Activated CD4-positive, alpha-beta T cell treated with anti-CD3 and anti-CD28 coated beads, Interleukin-2, amount 10 ng/mL, durations not matched to agents 7 days and 5 days (primary cell): Measurements from ENCODE around the gene LACRT. TPM values are rescaled to one million over a fixed set of nuclear protein-coding genes. Genes with fewer than 3 reads are reported as not detected.

Experiments
- CTCF ChIA-PET: fragments of 350-600 bp; sonication (Branson Sonifier 250); formaldehyde crosslinking; loops from one replicate; lab custom pipeline; 2021; ENCODE audit warnings: antibody characterized with exemption; lab: Charles Lee
- POLR2A ChIA-PET: fragments of 350-600 bp; sonication (Branson Sonifier 250); formaldehyde crosslinking; loops from one replicate; lab custom pipeline; 2021; ENCODE audit warnings: antibody characterized with exemption; lab: Charles Lee
- DNase-seq: peaks from one replicate; pipeline ENCODE4 v3.0.0-alpha.2; 2020
- H3K27ac Mint-ChIP-seq: one replicate; pipeline ENCODE4 v1.8.0; 2021; ENCODE audit warnings: mild to moderate bottlenecking, moderate library complexity, mixed read lengths
- H3K27me3 Mint-ChIP-seq: one replicate; pipeline ENCODE4 v1.8.0; 2021; ENCODE audit warnings: mixed read lengths
- H3K36me3 Mint-ChIP-seq: one replicate; pipeline ENCODE4 v1.8.0; 2021; ENCODE audit warnings: low read depth, mixed read lengths
- H3K4me1 Mint-ChIP-seq: one replicate; pipeline ENCODE4 v1.8.0; 2021; ENCODE audit warnings: mixed read lengths
- H3K4me3 Mint-ChIP-seq: one replicate; pipeline ENCODE4 v1.8.0; 2021; ENCODE audit warnings: mild to moderate bottlenecking, moderate library complexity, mixed read lengths
- H3K9me3 Mint-ChIP-seq: one replicate; pipeline ENCODE4 v1.8.0; 2021; ENCODE audit warnings: mixed read lengths
- total RNA-seq, 2 experiments: library from RNA; stranded (reverse); gene quantifications; one replicate each; pipeline ENCODE4 v1.2.3, GENCODE V29; 2021

Gene LACRT
- total RNA-seq, 2 experiments from 2014 or later: not detected

DNA sequence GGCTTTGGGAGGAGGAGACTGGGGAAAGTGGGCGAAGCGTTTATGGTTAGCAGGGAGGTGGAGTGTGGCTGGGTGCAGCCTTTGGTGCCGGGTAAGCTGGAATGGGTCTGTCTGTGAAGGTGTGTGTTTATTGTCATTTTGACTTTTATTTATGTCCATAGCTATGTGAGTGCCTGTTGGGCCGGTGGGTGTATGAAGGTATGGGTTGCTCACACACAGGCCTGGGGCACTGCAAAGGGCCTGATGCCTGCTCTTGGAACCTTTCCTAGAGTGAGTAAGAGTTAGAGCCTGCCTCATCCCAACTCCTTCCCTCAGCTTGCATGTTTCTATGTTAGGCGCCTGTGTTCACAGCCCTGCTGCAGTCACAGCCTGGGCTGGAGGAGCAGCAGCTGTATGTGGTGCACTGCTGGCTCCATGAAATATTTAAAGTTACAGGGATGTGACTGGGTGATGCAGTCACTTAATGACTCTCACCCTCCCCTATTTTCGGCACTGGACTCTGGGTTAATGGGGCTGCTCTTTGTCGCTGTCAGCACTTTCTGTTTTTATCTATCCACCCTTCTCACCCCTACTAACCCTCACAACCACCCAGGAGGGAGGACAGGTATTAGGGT, 43.6 kb downstream of the LACRT start:
- no peak overlapping the region for H3K27ac Mint-ChIP-seq
- H3K27me3 Mint-ChIP-seq: peaks cover 49% of the 10 kb centered on the region
- ChIA-PET CTCF (no interaction called here), POLR2A (no interaction called here)
- H3K9me3 Mint-ChIP-seq: no peaks in the 10 kb centered on the region
- no peak overlapping the region for H3K4me3 Mint-ChIP-seq
- DNase-seq: no peak
- H3K4me1 Mint-ChIP-seq: peaks cover 7% of the 10 kb centered on the region
- no peaks in the 10 kb centered on the region for H3K36me3 Mint-ChIP-seq

GRCh38 chr12:54589964-54590363, 44.7 kb downstream of the LACRT start:
- no peak for DNase-seq
- Mint-ChIP-seq H3K9me3 (no peaks in the 10 kb centered on the region), H3K27me3 (peaks cover 57% of the 10 kb centered on the region), H3K27ac (no peak overlapping the region), H3K36me3 (no peaks in the 10 kb centered on the region), H3K4me3 (no peak overlapping the region), H3K4me1 (peaks cover 7% of the 10 kb centered on the region)
- CTCF ChIA-PET: no interaction called here
- POLR2A ChIA-PET: no interaction called here

DNA sequence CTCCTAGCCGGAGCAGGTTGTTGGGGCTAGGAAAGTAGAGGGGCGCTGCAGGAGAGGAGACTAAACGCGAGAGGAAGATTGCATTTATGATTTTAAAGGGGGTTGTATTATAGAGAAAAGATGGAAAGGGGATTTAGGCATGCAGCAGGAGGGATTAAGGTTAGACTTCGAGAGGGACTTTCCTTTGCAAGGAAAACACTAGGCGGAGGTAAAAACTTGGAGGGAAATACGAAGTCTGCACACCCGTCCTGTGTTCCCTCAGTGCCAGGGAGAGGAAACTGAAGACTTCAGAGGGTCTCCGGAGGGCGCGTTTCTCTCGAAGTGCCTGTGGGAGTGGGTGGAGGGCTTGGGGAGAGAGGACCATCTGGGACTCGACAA, 45.8 kb downstream of the LACRT start:
- ChIA-PET CTCF (no interaction called here), POLR2A (no interaction called here)
- no peak for DNase-seq
- peaks cover 7% of the 10 kb centered on the region for H3K4me1 Mint-ChIP-seq
- no peak overlapping the region for H3K27ac Mint-ChIP-seq
- H3K36me3 Mint-ChIP-seq: no peaks in the 10 kb centered on the region
- H3K9me3 Mint-ChIP-seq: no peaks in the 10 kb centered on the region
- H3K4me3 Mint-ChIP-seq: peak overlapping the region; percentile 3
- peaks cover 67% of the 10 kb centered on the region for H3K27me3 Mint-ChIP-seq

DNA sequence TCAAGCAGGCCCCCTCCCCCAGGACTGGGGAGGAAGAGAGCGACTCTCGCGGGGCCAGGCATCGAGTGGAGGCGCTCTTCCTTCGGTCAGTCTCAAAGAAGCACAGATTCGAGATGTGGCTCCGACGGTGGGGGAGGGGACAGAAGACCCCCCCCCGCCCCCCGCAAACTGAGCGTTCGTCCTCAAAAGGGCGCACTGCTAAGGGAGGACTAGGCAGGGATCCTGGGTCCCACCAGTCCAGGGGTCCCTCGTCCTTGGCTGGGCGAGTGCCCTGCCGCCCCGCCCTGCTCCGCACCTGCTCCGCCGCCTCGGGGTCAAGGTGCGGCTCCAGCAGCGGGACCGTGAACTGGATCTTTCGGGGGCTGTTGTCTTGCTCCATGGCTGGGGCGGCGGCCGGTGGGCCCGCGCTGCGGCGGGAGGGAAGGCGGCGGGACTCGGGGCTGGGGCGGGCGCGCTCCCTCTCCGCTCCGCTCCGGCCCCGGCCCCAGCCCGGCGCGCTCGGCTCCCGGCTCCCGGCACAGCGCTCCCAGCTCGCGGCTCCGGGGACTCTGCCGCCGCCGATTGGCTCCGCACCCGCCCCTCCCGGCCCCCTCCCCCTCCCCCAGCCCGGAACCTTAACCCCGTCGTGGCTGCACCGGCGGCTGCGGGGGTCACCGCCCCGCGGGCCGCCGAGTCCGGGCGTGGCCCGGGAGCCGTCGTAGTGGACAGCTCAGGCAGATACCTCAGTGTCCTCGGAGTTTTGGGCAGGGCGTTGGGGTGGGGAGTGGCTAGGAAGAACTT, 46.4 kb downstream of the LACRT start, which contains the start of gene PPP1R1A:
Gene PPP1R1A, minus strand, starts transcription at position 550 of the 780 bp plus-strand sequence. Its CDS starts 171 bp downstream, at position 379.
- Mint-ChIP-seq H3K4me3 (peak within 1 kb of the TSS; percentile 3), H3K36me3 (no peaks in the 10 kb centered on the region), H3K27me3 (peaks cover 67% of the 10 kb centered on the region), H3K4me1 (peaks cover 7% of the 10 kb centered on the region), H3K27ac (no peak within 1 kb of the TSS), H3K9me3 (no peaks in the 10 kb centered on the region)
- DNase-seq: no peak
- CTCF ChIA-PET: no interaction called here
- POLR2A ChIA-PET: no interaction called here

DNA sequence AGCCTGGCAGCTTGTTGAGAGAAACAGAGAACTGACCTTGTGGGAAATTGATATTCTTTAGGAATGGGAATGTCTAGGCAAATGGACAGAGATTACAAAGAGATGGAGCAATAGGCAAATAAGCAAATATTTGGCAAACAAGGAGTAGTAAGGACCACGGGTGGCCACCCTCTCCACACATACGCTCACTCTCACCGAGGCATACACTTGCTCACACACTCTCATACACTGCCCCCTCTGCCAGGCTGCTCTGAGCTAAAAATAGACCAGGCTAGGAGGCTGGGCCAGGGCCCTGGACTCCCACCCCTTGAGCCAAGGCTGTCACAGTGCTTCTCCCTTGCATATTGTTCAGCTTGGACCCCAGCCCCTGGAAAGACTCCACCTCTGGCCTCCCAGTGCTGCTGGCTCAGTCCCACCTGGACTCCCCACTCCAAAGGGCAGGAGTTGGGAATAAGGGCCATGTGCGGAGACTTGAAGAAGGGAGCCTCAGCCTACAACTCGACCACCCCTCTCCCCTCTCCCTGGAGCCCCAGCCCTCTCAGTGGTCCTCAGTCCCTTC, 47.3 kb downstream of the LACRT start:
- Mint-ChIP-seq H3K4me3 (no peak overlapping the region), H3K27ac (no peak overlapping the region), H3K9me3 (no peaks in the 10 kb centered on the region), H3K4me1 (peaks cover 7% of the 10 kb centered on the region), H3K27me3 (peaks cover 70% of the 10 kb centered on the region), H3K36me3 (no peaks in the 10 kb centered on the region)
- no peak for DNase-seq
- POLR2A ChIA-PET: no interaction called here
- CTCF ChIA-PET: interaction anchor here (1.0 to 1.3 kb wide), 2 partner anchors 9 to 20 kb away, joined by 3 to 4 read pairs; no protein-coding TSS in a partner anchor

GRCh38 chr12:54586620-54587019, 48.1 kb downstream of the LACRT start:
- Mint-ChIP-seq H3K27ac (no peak overlapping the region), H3K4me3 (no peak overlapping the region), H3K36me3 (no peaks in the 10 kb centered on the region), H3K9me3 (no peaks in the 10 kb centered on the region), H3K27me3 (peaks cover 67% of the 10 kb centered on the region), H3K4me1 (peaks cover 7% of the 10 kb centered on the region)
- no peak for DNase-seq
- ChIA-PET POLR2A (no interaction called here), CTCF (interaction anchor here (1.0 to 1.3 kb wide), 2 partner anchors 10 to 19 kb away, joined by 3 to 4 read pairs; no protein-coding TSS in a partner anchor)

DNA sequence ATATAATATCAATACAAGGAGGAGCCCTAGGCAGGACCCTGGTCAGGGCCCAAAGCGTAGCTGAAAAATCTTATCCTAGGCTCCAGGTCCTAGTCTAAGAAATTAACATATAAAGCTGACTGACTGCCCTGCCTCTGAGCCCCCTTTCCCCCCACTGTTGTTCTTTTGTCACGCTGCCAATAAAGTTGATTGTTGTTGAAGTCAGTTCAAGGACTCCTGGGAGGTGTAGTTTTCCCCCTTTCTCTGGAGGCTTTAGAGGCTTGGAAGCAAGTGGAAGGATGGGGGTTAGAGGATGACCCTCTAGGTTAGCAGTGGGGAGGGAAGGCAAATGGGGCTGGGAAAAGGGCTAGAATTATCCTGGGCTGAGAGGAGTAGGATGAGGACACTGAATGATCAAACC, 49.5 kb downstream of the LACRT start:
- no peak overlapping the region for H3K27ac Mint-ChIP-seq
- H3K27me3 Mint-ChIP-seq: peaks cover 56% of the 10 kb centered on the region
- H3K9me3 Mint-ChIP-seq: no peaks in the 10 kb centered on the region
- no peaks in the 10 kb centered on the region for H3K36me3 Mint-ChIP-seq
- no peak for DNase-seq
- CTCF ChIA-PET: no interaction called here
- POLR2A ChIA-PET: no interaction called here
- no peak overlapping the region for H3K4me3 Mint-ChIP-seq
- H3K4me1 Mint-ChIP-seq: peaks cover 7% of the 10 kb centered on the region

- peaks cover 45% of the 10 kb centered on the region for H3K27me3 Mint-ChIP-seq
- H3K4me3 Mint-ChIP-seq: no peak overlapping the region
- H3K4me1 Mint-ChIP-seq: peaks cover 5% of the 10 kb centered on the region
- no peaks in the 10 kb centered on the region for H3K36me3 Mint-ChIP-seq
- POLR2A ChIA-PET: interaction anchor here (0.6 kb wide), 1 partner anchor 666 kb away, joined by 3 read pairs; no protein-coding TSS in a partner anchor
- no peak for DNase-seq
- H3K9me3 Mint-ChIP-seq: no peaks in the 10 kb centered on the region
- H3K27ac Mint-ChIP-seq: no peak overlapping the region
- CTCF ChIA-PET: interaction anchor here (0.6 to 1.1 kb wide), 2 partner anchors 12 to 420 kb away, joined by 3 read pairs; no protein-coding TSS in a partner anchor
These were observed 50.6 kb downstream of the LACRT start for GRCh38 chr12:54584128-54584527.

DNA sequence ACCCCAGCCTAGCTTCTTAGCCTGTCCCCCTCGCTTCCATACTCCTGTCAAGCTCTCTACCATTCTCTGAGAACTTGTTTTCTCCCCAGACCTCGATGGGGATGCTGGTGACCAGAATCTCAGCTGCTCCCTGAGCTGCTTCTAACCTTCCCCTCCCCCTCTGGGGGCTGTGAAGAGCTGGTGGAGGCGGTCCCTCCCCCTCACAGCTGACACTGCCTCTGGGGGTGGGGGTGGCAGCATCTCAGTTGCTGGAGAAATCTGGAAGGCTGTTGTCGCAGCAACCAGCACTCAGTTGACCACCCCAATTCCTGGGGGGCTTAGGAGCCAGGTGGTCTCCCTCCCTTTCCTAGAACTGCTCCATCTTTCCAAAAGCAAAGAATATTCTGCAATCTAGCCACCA, 51.0 kb downstream of the LACRT start:
- no peak for DNase-seq
- Mint-ChIP-seq H3K9me3 (no peaks in the 10 kb centered on the region), H3K27me3 (peaks cover 41% of the 10 kb centered on the region), H3K36me3 (no peaks in the 10 kb centered on the region), H3K27ac (no peak overlapping the region), H3K4me3 (no peak overlapping the region), H3K4me1 (peaks cover under 1% of the 10 kb centered on the region)
- ChIA-PET POLR2A (interaction anchor here (0.6 kb wide), 1 partner anchor 666 kb away, joined by 3 read pairs; no protein-coding TSS in a partner anchor), CTCF (interaction anchor here (0.6 to 1.1 kb wide), 2 partner anchors 12 to 421 kb away, joined by 3 read pairs; no protein-coding TSS in a partner anchor)

GRCh38 chr12:54581412-54581811, 53.3 kb downstream of the LACRT start:
- H3K27ac Mint-ChIP-seq: no peak overlapping the region
- peaks cover 25% of the 10 kb centered on the region for H3K27me3 Mint-ChIP-seq
- H3K4me3 Mint-ChIP-seq: no peak overlapping the region
- no peak for DNase-seq
- no peaks in the 10 kb centered on the region for H3K9me3 Mint-ChIP-seq
- no peaks in the 10 kb centered on the region for H3K4me1 Mint-ChIP-seq
- POLR2A ChIA-PET: no interaction called here
- H3K36me3 Mint-ChIP-seq: peaks cover 5% of the 10 kb centered on the region
- CTCF ChIA-PET: no interaction called here
